HG02981 (cell line): Measurements from ENCODE around the gene ZBTB44.
"Not testable (repeated sequence)": the region's sequence is repeated elsewhere in the genome, so short reads cannot be mapped to it uniquely, and the experiment has no call there.

Experiments used
- ATAC-seq: cut with Tn5 transposase; IDR thresholded peaks from one replicate; pipeline ENCODE4 v1.9.1; 2021; ENCODE audit warnings: mild to moderate bottlenecking, moderate library complexity; ENCODE audit not compliant: unreplicated experiment

Gene ZBTB44

DNA sequence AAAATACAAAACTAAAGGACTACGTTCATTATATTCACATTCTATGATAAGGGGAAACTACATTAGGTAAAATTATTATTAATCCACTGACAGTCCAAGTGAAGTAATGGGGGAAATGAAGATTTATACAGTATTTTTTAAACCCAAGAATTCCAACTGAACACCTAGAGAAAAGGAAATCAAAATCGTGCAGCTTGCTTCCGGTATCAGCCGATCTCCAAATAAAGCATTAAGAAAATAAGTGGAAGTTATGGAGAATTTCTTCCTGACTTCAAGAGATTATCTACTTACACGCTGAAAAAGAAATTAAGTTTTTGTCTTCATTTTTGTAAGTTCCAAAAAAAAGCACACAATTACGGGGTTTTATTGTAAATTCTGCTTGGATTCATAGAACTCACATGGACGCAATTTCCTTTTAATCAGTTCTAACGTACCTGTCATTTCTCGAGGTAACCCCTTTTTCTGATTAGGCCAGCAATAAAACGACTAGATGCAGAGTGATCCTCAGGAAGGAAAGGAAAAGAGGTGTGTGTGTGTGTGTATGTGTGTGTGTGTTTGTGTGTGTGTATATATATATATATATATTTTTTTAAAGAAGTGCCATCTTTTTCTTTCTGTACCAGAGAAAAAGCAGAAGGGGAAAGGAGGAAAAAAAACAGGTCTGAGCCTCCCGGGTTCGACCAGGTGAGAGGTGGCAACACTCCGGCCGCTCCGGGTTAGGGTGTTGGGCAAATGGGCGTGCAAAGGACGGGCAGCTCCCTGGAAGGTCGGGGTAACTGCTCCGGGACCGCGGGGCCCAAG is 1.1 kb downstream of the ZBTB44 start:
- ATAC-seq: no peak

DNA sequence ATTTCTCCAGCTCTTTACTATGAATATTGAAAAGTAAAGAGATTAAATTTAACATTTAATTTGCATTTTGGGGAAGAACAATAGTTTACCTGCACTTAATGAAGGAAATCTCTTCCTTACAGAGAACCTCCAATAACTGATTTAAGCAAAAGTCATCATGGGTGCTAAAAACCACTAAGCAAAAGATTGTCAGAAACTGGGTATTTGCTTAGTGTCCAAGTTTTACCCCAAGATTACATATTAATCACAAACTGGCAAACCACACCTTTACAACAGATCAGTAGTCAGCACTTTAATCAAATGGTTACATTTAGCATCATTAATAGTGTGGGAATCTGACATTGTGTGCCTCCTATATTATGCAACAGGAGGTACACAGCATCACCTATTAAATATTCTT is 2.7 kb downstream of the ZBTB44 start:
- no peak for ATAC-seq

DNA sequence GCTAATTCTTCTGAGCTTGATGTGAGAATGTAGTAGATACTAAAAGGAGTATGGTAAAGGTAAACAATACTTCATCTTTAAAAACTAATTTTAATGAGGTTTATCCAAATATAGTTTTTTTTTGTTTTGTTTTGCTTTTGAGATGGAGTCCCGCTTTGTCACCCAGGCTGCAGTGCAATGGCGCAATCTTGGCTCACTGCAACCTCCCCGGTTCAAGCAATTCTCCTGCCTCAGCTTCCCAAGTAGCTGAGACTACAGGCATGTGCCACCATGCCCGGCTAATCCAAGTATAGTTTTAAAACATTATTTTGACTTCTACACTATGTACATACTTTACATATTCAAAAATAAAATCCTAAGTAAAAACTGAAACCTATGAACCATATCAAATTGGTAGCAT is 4.1 kb downstream of the ZBTB44 start:
- ATAC-seq: no peak

DNA sequence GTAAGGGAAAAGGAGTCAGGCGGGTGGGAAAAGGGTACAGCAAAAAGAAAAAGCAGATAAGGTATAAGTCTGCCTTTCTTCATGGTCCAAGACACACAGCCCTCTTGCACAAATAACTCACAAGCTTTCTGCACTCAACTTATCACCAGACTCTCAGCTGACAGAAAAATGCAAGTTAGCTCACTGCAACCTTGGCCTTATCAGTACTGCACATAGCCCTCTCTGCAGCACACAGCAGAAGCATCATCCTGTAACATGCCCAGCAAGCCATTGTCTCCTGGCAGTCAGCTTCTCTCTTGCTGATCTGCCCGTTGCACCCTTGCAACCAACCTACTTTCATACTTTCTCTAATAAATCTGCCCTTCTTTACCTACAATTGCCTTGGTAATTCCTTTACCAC is 5.8 kb downstream of the ZBTB44 start:
- ATAC-seq: no peak

DNA sequence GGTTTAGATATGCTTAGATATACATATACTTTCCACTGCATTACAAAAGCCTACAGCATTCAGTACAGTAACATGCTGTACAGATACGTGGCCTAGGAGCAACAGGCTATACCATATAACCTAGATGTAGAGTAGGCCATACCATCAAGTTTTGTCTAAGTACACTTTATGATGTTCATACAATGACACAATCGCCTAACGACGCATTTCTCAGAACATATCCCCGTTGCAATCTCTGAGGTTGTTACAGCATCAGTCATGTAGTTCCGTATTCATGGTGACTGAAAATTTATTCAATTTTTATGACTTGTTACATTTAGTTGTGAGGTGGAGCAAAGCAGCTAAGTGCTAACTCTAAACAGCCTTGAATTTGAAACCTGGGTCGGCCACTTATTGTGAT is 6.7 kb downstream of the ZBTB44 start:
- no peak for ATAC-seq

DNA sequence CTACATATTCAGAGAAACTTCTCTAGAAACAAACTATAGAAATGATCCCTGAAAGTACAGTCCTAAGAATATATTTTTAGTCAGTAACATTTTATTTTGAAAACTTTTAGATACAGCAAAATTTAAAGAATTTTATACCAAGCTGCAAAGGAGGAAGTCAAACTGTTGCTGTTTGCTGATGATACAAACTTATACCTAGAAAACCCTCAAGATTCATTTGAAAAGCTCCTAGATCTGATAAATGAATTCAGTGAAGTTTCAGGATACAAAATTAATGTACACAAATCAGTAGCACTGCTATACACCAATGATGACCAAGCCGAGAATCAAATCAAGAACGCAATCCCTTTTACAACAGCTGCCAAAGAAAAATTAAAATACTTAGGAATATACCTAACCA is 10.1 kb downstream of the ZBTB44 start:
- ATAC-seq: no peak

DNA sequence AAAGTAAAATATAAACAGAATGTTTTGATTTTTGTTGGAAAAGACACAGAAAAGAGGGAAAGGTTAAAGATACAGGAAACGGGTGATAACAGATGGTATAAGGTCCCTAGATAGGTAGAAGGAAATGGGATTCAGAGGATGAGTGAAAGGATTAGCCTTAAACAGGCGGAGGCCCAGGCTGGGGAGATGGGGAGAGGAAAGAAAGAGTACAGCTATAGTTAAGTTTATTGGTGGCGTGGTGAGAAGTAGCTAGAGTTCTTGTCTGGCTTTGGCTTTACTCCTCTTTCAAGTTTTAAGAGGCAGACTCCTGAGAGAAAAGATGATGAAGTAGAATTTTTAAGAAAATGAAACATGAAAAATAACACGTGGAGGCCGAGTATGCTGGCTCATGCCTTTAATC is 13.7 kb downstream of the ZBTB44 start:
- no peak for ATAC-seq

DNA sequence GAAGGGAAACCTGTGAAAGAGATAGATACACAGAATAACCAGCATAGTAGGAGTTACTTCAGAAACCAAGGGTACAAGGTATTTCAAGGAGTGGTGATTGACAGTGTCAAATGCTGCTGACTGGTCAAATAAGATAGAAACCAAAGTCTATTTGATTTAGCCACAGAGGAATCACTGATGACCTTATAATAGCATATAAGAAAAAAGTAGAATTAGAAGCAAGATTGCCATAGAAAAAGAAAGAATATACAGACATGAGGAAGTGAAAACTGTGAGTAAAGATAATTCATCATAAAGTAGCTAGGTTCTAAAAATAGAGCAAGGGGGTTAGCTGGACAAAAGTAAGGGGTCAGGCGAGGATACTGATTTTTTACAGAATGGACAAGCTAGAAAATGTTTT is 14.2 kb downstream of the ZBTB44 start:
- peak; percentile 62 for ATAC-seq

DNA sequence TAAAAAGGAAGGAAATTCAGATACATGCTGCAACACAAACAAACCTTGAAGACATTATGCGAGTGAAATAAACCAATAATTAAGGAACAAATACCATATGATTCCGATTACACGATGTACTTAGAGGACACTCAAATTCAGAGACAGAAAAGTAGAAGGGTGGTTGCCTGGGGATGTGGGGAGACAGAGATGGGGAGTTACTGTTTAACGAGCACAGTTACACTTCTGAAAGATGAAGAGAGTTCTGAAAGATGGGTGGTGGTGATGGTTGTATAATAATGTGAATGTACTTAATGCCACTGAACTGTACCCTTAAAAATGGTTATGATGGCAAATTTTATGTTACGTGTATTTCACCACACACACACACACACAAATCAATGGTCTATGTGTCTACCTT is 14.7 kb downstream of the ZBTB44 start:
- peak; percentile 44 for ATAC-seq

DNA sequence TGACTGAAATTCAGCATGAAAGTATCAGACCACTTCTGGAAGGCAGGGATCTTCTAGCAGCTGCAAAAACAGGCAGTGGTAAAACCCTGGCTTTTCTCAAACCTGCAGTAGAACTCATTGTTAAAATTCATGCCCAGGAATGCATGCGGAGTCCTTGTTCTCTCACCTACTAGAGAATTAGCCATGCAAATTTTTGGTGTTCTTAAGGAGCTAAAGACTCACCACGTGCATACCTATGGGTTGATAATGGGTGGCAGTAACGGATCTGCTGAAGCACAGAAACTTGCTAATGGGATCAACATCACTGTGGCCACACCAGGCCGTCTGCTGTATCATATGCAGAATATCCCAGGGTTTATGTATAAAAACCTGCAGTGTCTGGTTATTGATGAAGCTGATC is 19.1 kb downstream of the ZBTB44 start:
- ATAC-seq: no peak

DNA sequence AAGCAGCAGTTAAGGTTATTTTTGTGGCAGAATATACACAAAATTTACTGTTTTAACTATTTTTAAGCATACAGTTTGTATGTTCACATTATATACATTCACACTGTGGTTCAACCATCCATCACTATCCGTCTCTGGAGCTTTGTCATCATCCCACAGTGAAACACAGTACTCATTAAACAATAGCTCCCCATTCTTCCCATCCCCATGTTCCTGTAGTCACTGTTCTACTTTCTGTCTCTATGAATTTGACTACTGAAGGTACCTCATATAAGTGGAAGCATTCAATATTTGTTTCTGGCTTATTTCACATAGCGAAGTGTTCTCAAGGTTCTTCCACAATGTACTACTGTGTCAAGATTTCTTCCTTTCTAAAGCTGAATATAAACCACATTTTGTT is 32.6 kb downstream of the ZBTB44 start:
- ATAC-seq: no peak

DNA sequence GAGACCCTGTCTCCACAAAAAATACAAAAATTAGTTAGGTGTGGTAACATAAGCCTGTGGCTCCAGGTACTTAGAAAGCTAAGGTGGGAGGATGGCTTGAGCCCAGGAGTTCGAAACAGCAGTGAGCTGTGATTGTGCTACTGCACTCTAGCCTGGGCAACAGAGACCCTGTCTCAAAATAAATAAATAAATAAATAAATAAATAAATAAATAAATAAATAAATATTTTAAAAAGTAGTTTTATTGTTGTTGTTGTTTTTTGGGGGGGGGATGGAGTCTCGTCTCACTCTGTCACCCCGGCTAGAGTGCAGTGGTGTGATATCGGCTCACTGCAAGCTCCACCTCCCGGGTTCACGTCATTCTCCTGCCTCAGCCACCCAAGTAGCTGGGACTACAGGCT is 33.4 kb downstream of the ZBTB44 start:
- not testable (repeated sequence) for ATAC-seq

DNA sequence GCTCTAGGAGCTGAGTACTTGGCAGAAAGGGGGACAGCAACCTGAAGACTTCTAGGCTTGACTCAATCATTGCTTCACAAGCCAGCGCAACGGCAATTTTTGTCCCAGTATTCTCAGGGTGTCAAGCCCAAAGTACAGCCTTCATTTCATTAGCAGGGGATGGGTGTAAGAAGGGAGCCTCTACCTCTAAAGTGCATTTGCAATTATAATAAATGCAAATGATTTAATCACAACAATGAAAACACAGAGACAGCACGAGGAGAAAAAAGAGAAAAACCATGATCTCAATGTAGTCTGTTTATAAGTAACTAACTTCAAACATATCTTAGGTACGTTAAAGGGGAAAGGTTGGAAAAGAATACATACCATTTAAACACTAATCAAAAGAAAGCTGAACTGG is 34.7 kb downstream of the ZBTB44 start:
- no peak for ATAC-seq

DNA sequence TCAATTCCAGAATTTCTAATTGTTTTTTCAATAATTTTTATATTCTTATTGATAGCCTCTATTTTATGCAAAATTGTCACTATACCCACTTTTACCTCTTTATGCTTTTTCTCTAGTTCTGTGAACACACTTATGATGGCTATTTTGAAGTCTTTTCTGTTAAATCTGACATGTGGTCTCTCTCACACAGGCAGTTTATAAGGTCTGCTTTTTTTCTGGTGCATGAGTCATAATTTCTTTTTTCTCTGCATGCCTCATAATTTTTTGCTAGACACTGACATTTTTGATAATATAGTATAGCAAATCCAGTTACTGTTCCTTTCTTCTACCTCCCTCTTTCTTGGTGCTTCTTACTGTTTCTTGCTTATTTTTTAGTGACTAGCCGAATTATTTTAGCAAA is 36.0 kb downstream of the ZBTB44 start:
- ATAC-seq: no peak

DNA sequence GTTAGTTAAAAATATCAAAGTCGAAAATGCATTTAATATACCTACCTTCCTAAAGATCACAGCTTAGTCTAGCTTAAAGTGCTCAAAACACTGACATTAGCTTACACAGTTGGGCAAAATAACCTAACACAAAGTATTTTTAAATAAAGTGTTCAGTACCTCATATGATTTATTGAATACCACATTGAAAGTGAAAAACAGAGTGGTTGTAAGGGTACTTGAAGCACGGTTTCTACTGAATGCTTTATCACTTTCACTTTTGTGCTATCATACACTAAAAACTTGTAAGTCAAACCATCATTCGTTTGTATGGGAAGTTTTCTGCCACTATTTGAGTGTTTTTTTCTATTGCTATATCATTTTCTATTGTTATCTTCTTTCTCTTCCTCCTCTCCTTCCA is 36.6 kb downstream of the ZBTB44 start:
- ATAC-seq: peak; percentile 71

DNA sequence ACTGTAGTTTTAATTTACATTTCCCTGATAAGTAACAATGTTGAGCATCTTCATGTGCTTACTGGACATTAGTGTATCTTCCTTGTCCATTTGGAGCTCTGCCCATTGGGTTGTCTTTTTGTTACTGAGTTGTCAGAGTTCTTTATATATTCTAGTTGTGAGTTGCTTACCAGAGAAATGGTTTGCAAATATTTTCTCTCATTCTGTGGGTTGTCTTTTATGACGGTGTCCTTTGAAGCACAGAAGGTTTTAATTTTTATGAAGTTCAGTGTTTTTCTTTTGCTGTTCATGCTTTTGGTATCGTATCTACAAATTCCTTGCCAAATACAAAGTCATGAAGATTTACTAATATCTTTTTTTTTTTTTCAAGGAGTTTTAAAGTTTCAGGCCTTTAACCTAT is 42.4 kb downstream of the ZBTB44 start:
- ATAC-seq: no peak

DNA sequence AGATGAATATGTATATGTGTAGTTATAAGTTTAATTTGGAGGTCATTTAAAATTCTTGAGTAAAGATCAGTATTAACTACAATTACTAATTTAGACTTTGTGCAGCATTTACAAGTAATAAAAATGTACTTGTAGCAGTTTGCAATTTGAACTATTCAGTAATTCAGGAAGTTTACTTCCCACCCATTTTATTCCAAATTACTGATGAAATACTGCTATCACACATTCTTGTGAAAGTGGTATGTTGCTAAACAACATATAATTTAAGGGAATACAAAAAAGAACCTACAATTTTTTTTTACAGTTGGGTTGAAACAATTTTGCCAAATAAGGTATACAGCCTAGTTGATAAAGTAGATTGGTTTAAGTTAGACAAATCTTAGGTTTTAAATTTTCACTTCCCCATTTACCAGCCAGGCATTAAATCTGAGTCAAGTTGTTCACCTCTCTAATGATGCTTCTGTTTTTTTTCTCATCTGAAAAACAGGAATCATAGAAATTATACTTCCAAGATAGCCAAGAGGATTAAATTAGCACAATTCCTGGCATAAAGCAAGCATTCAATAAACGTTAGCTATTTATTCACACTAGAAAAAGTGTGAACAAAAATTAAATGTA is 45.3 kb downstream of the ZBTB44 start:
- ATAC-seq: peak; percentile 90

DNA sequence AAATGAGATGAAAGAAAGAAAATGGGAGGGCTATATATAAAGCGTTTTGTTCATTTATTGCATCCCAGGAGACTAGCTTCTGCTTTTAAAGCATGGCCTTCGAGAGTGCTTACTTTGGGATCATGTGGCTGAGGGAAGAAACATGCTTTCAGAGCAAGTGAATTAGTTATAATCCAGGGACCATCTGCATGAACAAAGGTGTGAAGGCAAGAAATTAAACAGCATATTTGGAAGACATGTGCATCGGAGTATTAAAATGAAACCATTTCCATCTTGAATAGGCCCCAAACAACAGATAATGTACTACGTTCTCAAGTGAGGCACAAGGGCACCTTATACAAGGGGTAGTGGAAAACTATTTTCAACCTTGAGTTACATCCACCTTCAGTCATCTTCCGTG is 51.4 kb downstream of the ZBTB44 start:
- no peak for ATAC-seq

DNA sequence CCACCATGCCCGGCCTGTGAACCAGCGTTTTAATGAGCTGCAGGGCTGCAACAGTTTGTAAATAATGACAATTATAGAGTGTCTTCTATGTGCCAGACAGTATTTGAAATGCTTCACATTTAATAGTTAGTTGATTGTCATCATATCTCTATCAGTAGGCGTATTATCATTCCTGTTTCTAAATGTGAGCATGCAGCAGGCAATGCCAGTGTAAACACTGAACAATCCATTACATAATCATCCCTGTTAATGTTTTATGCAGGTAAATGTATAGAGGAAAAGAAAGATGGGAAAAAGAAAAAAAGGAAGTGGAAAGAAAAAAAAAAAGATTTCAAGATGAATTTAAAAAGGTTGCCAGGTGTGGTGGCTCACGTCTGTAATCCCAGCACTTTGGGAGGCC is 52.3 kb downstream of the ZBTB44 start:
- no peak for ATAC-seq

DNA sequence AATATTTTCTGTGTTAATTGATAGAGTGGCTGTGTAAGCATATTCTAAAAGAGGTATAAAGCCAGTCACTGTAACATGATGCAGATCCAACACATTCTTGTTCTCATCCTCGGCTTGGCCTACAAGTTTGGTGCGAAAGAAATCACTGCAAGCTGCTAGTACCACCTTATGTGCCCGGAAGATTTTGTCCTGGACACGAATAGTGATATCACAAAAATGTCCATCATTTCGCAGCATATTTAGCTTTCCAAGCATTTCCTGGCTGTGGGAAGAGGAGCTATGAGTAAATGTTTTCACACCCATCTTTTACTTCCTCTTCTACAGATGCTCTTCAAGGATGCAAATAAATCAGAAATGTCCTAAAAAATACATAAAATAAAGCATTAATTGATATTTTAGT is 53.1 kb downstream of the ZBTB44 start:
- no peak for ATAC-seq

DNA sequence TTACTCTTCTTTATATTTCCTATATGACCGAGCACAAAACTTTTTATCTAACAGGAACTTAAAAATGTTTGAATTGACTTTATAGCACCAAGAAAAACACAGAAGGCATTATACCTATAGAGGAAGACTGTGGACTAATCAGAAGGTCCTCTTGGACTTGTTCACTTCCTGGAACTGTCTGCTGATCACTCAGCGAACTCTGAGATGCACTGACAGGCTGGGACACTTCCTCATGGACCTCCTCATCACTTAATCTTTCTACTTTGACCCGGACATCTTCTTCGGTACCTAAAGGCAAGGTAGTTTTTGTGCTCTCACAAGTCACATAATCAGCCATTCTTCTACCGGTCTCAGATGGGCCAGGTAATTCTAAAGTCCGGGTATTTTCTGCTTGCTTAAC is 54.0 kb downstream of the ZBTB44 start:
- no peak for ATAC-seq

DNA sequence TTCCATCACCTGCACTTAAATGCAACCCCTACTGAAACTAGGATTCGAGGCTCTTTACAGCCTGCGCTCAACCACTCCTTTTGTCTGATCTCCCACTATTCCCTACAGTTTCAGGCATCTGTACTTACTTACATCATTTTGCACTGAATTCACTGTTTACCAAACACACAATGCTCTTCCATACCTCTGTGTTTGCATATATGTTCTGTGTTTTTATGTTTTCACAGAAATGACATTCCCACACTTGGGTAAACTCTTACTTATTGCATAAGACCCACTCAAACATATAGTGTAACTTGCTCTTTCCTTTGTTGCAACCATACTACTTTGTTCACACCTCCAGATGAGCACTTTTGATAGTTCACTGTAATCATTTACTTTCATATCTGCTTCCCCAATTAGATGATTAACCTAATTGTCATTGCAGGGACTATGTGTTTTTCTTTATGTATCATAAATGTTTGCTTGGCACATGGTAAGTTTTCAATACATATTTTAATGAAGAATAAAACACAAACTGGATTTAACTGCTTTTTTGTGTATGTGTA is 54.6 kb downstream of the ZBTB44 start:
- ATAC-seq: no peak

DNA sequence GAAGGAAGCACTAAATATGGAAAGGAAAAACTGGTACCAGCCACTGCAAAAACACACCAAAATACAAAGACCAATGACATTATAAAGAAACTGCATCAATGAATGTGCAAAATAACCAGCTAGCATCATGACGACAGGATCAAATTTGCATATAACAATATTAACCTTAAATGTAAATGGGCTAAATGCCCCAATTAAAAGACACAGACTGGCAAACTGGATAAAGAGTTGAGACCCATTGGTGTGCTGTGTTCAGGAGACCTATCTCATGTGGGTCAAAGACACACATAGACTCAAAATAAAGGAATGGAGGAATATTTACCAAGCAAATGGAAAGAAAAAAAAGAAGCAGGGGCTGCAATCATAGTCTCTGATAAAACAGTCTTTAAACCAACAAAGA is 63.0 kb downstream of the ZBTB44 start:
- ATAC-seq: not testable (repeated sequence)
